HEK293 (cell line): ENCODE data around the gene STEAP2.

Source experiments
- CTCF ChIP-seq: fragments of 450-650 bp; formaldehyde crosslinking; IDR thresholded peaks from 2 replicates; pipeline ENCODE4 v1.5.1; 2016; ENCODE audit warnings: missing biosample characterization, missing genetic modification characterization
- MEIS1 ChIP-seq: sonication (generic); formaldehyde crosslinking; IDR thresholded peaks from 2 replicates; pipeline ENCODE4 v1.8.1; 2022; ENCODE audit warnings: missing genetic modification reagents, mild to moderate bottlenecking, borderline replicate concordance
- SP2 ChIP-seq: fragments of 450-650 bp; formaldehyde crosslinking; IDR thresholded peaks from 2 replicates; pipeline ENCODE4 v1.5.1; 2016; ENCODE audit warnings: missing biosample characterization, missing genetic modification characterization
- ZBTB44 ChIP-seq: fragments of 450-650 bp; IDR thresholded peaks from 2 replicates; pipeline ENCODE4 v1.5.1; 2018; ENCODE audit warnings: missing biosample characterization, mild to moderate bottlenecking, missing genetic modification characterization
- ZNF146 ChIP-seq: fragments of 450-650 bp; formaldehyde crosslinking; IDR thresholded peaks from 2 replicates; pipeline ENCODE4 v1.5.1; 2016; ENCODE audit warnings: missing biosample characterization, missing genetic modification characterization
- ZNF549 ChIP-seq: fragments of 450-650 bp; IDR thresholded peaks from 2 replicates; pipeline ENCODE4 v1.5.1; 2018; ENCODE audit warnings: missing biosample characterization, missing genetic modification characterization, mild to moderate bottlenecking, inconsistent platforms, moderate library complexity
- ZNF660 ChIP-seq: fragments of 450-650 bp; IDR thresholded peaks from 2 replicates; pipeline ENCODE4 v1.5.1; 2018; ENCODE audit warnings: missing biosample characterization, mild to moderate bottlenecking, missing genetic modification characterization
- ZNF791 ChIP-seq: fragments of 450-650 bp; formaldehyde crosslinking; IDR thresholded peaks from 2 replicates; pipeline ENCODE4 v1.5.1; 2016; ENCODE audit warnings: missing biosample characterization, missing genetic modification characterization
- TF ChIP-seq, protein P1 (sequence below): fragments of 450-650 bp; formaldehyde crosslinking; IDR thresholded peaks from 2 replicates; pipeline ENCODE4 v1.5.1; 2016; ENCODE audit warnings: missing biosample characterization, missing genetic modification characterization

DNA sequence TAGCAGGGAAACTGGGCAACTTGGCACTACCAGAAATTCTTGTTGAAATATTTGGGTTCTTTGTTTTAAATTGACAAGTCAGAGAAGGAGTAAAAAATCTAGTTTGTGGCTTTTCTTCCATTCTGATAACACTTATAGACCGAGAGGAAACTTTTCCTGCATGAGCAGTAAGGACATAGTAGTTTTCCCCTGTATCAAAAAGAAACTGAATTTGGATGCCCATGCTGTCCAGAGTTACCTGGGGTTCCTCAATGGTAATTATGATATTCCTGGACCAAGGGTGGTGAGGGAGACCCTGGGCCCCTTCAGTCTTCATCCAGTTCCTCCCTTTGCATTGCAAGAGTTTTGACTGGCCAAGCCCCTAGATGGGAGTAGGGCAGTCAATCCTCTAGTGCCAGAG lies 19.9 kb upstream of the STEAP2 start:
- no peak for TF ChIP-seq ZNF146 (tag by site-specific recombination)
- no peak for TF ChIP-seq ZNF791 (tag by site-specific recombination)
- no peak for TF ChIP-seq CTCF
- no peak for TF ChIP-seq ZBTB44 (tag by site-specific recombination)
- TF ChIP-seq, protein P1, sequence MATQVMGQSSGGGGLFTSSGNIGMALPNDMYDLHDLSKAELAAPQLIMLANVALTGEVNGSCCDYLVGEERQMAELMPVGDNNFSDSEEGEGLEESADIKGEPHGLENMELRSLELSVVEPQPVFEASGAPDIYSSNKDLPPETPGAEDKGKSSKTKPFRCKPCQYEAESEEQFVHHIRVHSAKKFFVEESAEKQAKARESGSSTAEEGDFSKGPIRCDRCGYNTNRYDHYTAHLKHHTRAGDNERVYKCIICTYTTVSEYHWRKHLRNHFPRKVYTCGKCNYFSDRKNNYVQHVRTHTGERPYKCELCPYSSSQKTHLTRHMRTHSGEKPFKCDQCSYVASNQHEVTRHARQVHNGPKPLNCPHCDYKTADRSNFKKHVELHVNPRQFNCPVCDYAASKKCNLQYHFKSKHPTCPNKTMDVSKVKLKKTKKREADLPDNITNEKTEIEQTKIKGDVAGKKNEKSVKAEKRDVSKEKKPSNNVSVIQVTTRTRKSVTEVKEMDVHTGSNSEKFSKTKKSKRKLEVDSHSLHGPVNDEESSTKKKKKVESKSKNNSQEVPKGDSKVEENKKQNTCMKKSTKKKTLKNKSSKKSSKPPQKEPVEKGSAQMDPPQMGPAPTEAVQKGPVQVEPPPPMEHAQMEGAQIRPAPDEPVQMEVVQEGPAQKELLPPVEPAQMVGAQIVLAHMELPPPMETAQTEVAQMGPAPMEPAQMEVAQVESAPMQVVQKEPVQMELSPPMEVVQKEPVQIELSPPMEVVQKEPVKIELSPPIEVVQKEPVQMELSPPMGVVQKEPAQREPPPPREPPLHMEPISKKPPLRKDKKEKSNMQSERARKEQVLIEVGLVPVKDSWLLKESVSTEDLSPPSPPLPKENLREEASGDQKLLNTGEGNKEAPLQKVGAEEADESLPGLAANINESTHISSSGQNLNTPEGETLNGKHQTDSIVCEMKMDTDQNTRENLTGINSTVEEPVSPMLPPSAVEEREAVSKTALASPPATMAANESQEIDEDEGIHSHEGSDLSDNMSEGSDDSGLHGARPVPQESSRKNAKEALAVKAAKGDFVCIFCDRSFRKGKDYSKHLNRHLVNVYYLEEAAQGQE = no peak
- no peak for TF ChIP-seq ZNF549 (tag by site-specific recombination)
- no peak for TF ChIP-seq MEIS1 (CRISPR knock-in tag)
- no peak for TF ChIP-seq ZNF660 (tag by site-specific recombination)
- TF ChIP-seq SP2 = no peak
